Stimulated activated CD8-positive, alpha-beta memory T cell treated with anti-CD3 and anti-CD28 coated beads, Interleukin-7, amount 100 ng/mL, for 48 hours (primary cell): ENCODE results near the gene ZNF609.

ENCODE experiments used
- DNase-seq, 2 donors: peaks; one replicate each; pipeline ENCODE4 v3.0.0-alpha.2; 2020; ENCODE audit warnings: low read depth in 1 of 2; ENCODE audit errors: extremely low read depth in 1 of 2

Gene ZNF609

DNA sequence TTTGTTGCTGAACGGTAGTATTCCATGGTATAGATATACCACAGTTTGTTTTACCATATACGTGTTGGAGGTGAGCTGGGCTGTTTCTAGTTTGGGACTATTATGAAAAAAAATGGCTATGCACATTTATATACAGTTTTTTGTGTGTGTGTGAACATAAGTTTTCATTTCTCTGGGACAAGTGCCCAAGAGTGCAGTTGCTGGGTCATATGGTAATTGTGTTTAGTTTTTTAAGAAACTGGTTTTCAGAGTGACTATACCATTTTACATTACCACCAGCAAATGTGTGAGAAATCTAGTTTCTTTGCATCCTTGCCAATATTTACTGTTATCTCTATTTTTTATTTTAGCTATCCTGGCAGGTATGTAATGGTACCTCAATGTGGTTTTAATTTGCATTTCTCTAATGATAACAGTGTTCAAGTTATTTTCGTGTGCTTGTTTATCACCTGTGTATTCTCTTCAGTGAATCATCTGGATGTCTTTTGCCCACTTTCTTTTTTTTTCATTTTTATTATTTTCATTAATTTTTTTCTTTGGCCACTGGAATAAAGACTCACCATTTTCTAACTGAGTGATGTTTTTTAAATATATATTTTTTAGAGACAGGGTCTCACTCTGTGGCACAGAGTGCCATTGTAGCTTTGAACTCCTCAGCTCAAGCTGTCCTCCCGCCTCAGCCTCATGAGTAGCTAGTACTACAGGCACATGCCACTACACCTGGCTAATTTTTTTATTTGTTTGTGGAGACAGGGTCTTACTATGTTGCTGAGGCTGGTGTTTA, 75.3 kb downstream of the ZNF609 start:
- no peak for DNase-seq

DNA sequence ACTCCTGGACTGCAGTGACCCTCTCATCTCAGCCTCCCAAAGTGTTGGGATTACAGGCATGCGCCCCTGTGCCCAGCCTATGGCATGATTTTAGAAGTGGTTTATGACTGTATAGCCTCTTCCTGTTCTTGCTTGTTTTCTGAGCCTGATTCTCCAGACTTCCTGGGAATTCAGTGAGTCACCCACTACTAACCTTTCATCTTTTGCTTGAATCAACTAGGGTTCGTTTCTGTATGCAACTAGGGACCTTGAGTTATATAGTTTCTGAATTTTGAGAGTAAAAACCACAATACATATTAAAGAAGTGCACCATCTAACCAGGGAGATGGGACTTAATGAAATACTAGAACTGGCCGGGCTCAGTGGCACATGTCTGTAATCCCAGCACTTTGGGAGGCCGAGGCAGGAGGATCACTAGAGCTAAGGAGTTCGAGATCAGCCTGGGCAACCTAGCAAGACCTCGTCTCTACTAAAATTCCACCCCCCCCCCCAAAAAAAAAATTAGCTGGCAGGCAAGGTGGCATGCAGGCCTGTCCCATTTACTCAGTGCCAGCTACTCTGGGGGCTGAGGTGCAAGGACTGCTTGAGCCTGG, 76.0 kb downstream of the ZNF609 start:
- DNase-seq: no peak

DNA sequence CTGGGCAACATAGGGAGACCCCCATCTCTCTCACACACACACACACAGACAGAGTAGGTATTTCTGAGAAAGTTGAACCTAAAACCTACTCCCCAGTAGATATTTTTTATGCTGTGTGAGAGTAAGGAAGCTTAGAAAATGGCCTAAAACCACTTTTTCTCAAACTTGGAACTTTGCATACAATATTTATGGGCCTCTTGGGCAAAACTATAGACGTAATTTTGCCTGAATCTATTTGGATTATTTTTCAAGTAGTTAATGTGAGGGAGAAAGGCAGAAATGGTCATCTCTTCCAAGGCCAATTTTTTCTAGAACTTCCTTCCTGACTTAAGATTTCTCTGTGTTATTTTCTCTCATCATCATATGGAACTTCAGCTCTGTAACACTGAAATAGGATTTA, 81.7 kb downstream of the ZNF609 start:
- no peak for DNase-seq

DNA sequence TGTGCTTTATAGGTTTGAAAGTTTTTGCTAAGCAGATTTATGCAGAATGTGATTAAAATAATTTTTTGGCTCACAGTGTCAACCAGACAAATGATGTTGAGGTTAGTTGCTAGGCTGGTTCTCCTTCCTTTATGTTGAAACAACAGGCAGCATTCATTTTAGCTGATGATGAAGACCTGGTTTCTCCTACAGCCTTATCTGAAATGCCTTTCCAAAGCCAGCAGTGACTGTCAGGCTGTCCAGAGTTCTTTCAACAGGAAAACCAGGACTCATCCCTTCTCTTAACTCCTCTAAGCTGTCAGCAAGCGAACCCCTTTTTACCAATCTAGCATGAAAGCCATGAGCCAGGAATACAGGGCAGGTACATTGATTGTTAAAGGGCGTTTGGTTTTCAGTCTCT, 84.1 kb downstream of the ZNF609 start:
- DNase-seq: no peak

DNA sequence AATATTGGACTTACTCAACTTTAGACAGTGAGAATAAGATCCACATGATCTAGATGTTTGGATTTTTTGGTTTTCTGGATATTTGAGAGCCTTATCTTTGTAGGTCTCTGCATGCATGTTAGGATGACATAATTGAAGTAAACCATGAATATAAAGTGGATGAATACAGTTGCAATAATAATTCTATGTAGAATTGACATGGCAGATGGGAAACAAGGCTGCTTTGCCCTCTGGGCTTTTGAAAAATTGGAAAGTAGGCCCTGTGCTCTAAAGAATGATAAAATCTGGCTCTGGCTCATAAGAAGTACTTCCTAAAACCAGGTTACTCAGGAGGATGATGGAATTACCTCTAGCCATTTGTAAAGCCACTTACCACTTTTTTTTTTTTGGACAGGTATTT, 86.9 kb downstream of the ZNF609 start:
- DNase-seq: no peak

DNA sequence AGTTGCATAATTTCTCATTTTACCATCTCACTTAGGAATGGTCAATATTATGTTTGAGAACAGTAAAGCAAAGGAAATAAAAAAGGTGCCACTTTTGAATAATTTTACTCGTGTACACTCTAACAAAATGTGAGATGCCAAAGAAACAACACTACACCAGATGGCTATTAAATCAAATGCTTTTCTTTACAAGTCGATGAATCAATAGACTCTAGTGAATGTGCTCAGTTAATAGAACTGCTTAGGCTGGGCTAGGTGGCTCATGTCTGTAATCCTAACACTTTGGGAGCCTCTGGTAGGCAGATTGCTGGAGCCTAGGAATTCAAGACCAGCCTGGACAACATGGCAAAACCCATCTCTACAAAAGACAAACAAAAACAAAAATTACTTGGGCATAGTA, 87.9 kb downstream of the ZNF609 start:
- DNase-seq: no peak

DNA sequence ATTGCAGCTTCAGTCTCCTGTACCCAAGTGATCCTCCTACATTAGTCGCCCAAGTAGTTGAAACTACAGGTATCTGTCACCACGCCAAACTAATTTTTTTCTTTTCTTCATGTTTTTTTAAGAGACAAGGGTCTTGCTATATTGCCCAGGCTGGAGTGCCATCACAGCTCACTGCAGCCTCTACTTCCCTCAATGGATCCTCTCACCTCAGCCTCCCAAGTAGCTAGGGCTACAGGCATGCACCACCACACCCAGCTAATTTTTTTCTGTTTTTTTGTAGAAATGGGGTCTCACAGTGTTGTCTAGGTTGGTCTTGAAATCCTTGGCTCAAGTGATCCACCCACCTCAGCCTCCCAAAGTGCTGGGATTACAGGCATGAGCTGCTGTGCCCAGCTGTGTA, 89.5 kb downstream of the ZNF609 start:
- DNase-seq: no peak

DNA sequence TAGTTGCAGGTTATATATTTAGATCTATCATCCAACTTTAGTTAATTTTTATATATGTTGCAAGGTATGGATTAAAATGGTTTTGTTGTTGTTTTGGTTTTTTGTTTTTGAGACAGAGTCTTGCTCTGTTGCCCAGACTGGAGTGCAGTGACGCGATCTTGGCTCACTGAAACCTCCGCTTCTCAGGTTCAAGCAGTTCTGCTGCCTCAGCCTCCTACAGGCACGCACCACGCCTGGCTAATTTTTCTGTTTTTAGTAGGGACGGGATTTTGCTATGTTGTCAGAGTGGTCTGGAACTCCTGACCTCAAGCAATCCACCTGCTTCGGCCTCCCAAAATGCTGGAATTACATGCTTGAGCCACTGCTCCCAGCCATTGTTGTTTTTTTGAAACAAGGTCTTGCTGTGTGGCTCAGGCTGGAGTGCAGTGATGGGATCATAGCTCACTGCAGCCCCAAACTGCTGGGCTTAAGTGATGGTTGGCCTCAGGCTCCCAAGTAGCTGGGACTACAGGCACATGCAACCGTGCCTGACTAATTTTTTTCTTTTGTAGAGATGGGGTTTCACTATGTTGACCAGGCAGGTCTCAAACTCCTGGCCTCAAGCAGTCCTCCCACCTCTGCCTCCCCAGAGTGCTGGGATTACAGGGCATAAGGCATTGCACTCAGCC, 92.0 kb downstream of the ZNF609 start:
- no peak for DNase-seq

DNA sequence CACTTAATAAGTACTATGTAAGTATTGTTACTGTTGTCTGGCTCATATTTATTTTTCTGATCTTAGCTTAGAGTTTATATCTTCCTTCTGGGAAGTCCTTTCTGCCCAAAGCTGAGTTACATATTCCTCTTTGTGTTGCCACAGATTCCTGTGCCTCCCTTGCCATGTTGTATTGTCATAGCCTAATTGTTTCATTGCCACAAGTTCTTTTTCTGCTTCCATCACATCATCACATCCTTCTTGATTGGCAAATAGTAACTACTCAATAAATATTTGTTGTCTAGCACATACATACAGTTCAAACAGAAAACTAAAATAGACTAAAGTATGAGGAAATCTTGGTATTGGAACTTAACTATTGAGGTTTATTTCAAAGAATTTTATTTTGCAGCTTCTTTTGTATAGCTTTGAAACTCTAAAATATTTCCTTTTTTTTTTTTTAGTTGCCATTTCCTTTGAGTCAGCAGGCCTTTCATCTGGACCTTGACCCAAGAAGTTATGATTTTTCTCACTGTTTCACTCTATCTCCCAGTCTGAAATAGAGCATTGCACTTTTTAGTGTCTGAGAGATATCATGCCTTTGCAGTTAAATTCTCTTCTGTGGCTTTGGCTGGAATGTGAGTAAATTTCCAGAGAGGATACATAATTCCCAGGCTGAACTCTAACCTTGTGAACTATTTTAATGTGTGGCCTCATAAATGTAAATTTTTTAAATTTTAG, 98.2 kb downstream of the ZNF609 start:
- DNase-seq: no peak

DNA sequence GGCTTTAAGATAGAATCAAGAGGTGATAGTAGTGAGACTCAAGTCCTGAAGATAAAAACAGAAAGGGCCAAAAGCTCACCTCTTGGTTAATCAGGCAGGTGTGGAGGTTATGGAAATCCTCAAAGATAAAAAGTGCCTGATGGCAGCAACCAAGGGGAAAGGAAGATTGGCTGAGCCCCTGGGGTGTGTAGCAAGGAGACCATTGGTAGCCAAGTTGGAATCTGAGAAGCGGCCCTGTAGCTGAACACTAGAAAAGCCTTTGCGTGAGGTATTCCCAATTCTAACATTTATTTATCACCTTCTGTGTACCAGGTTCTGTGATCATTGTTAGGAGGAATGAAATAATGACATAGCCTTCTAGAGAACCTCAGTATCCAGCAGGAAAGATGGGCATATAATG, 98.9 kb downstream of the ZNF609 start:
- no peak for DNase-seq

DNA sequence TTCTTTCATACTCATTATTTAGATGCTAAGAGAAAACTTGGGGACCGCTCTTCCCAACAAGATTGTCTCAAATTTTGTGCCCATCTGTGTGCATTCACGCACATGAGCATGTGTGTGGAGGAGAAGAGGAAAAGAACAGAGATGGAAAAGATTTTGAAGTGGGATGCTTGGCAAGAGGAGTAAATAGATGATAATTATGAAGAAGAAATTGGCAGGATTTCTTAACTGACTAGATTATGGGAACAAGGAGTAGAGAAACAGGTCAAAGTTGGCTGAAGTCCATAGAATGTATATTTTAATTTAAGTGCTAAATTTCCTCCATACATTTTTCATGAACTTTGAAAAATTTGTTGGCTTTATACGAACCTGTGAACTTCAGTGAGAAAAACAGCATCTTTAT, 100.1 kb downstream of the ZNF609 start:
- no peak for DNase-seq

DNA sequence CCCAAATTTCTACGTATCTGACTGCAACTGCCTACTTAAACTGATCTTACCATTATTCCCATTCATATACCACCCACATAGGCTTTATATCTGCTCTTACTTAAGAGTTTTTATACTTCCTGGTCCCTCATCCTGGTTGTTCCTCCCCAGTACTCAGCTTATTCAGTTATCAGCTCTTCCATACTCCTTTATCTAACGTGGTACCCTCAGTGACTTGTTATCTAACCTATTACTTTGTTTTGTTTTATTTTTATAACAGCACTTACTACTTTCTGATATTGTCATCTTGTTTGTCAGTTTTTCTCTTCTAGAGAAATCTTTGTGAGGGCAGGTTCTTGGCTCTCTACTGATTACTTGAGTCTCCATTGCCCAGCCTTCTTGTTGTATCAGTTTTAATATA, 100.6 kb downstream of the ZNF609 start:
- DNase-seq: no peak

DNA sequence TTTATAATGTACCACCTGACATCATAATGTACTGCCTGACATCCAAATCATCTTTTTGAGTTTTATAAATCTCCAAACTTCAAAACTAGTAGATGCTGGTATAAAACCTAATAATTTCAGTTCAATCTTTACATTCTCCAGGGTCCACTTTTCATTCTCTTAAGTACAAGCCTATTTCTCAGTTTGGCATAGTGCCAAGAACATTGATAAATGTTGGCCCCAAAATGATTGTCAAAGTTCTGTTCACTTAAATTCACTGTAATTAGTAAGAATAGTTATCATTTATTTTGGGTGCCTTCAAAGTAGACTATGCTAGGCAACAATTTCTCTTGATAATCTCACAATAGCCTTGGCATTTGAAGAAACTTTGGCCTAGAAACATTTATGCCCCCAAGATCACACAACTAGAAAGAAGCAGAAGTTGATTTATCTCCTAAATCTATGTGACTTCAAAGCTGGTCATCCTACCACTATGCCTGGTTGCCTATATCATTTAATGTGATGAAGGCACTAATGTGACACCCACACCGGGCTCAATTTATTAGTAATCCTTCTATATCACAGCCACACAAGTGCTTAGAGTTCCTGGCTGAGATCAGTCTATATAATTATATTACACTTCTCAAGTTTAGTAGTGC, 101.7 kb downstream of the ZNF609 start:
- no peak for DNase-seq

DNA sequence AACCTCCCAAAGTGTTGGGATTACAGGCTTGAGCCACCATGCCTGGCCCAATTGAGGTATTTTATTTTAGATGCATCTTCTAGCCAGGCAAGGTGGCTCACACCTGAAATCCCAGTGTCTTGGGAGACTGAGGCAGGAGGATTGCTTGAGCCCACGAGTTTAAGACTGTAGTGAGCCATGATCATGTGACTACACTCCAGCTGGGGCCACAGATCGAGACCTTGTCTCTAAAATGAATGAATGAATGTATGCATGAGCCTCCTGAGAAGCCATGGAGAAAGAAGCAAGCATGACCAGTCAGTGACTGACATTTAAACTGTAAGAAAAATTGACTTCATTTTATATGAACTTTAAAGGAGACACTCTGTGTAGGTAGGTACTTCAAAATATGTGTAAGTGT, 105.7 kb downstream of the ZNF609 start:
- no peak for DNase-seq

DNA sequence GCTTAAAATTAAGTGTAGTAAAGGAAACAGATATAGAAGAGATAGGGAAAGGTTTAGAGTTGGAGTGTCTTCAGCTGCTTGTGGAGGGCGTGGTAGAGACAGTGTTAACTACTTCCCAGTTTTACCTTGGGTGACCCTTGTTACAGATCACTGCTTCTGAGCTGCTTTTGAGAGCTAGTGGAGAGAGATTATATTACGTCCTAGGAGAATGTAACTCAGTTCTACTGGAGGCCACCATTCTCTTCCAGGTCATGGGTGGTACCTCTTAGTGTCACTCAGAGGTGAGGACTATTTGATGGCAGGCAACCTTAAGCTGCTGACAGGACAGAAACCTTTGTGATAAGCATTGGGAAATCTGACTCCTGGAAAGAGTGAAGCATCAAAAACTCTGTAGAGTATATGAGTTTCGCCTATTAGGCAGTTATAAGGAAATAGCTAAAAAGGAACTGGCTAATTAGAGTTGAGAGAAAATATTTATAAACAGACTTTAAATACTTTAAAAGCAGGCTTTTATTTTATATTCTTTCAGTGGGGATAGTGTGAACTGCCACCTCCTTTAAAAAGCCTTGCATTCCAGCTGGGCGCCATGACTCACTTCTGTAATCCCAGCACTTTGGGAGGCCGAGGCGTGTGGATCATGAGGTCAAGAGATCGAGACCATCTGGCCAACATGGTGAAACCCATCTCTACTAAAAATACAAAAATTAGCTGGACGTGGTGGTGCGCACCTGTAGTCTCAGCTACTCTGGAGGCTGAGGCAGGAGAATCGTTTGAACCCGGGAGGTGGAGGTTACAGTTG, 106.5 kb downstream of the ZNF609 start:
- DNase-seq: no peak

DNA sequence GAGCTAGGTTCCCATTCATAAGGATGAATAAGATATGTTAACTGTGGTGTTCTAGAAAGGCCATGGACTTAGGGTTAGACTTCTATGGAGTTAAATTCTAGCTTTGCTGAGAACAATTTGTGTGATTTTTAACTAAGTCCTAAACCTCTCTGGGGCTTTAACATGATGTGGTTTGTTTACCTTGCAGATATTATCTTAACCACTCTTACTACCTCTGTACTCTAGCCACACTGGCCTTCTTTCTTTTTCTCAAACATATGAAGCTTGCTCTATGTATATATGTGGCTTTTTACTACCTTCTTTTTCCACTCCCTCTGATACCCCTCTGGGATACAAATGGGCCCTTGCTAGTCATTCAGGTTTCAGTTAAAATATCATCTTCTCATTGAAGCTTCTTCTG, 108.4 kb downstream of the ZNF609 start:
- DNase-seq: no peak

DNA sequence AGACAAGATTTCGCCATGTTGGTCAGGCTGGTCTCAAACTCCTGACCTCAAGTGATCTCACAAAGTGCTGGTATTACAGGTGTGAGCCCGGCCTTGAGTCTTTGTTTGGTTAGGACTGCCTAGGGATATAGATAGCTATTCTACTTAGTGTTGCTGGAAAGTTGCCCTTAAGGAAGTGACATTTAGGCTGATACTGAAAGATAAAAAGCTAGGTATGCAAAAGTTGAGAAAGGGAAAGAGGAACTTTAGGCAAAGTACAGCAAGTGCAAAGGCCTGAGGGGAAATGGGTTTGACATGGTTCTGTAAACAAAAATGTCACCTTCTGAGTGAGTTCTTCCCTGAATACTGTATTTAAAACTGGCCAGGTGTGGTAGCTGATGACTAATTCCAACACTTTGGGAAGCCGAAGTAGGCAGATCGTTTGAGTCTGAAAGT, 111.5 kb downstream of the ZNF609 start:
- DNase-seq: no peak

DNA sequence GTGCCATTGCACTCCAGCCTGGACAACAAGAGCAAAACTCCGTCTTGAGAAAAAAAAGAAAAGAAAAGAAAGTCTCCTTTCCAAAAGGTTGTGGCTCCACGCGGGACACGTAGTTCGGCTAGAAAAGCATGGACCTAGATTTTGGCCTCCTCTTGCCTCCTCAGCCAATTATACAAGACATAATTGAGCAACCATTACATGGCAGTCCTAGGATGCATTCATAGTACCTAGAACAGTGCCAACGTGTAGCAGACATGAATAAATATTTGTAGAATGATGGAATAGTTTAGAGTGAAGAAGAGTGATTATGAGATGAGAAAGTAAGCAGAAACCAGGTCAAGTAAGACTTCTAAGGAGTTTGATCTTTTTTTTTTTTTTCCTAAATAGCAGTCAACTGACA, 112.5 kb downstream of the ZNF609 start:
- no peak for DNase-seq

DNA sequence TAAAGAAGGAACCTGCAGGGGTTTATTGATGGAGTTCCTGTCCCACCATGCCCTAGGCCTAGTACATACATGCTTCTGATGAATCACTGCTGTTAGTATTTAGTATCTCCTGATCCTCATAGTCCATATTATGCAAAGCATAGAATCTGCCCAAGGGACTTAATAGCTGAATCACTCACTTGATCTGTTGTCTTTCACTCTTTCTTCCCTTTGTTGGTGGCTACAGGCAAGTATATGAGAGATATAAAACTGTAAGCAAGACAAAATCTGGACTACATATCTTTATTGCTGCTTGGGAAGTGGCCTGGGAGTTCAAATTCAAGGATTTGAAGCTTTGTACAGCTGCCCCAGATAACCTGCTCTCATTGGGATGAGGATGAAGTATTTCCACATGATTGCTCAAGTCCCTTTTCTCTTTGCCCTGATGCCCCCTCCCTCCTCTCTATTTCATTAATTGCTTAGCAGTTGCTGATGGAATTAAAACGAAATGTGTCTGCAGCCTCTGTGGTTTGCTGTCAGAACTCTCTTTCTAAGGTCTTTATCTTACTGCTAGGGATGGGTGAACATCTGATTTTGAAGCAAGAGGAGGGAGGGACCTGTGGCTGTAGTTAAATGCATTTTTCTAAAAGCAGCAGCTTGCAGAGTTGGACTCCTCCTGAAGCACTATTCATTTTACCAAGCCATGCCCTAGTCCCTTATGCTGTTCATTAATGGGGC, 114.1 kb downstream of the ZNF609 start:
- DNase-seq: no peak
